NCI-H2107 (cell line): Measurements from ENCODE around the gene ME3.
"Not testable (repeated sequence)": the region's sequence is repeated elsewhere in the genome, so short reads cannot be mapped to it uniquely, and the experiment has no call there.

ENCODE experiments used
- DNase-seq: peaks from one replicate; lab custom pipeline; 2025; lab: John Stamatoyannopoulos, UW

Gene ME3

DNA sequence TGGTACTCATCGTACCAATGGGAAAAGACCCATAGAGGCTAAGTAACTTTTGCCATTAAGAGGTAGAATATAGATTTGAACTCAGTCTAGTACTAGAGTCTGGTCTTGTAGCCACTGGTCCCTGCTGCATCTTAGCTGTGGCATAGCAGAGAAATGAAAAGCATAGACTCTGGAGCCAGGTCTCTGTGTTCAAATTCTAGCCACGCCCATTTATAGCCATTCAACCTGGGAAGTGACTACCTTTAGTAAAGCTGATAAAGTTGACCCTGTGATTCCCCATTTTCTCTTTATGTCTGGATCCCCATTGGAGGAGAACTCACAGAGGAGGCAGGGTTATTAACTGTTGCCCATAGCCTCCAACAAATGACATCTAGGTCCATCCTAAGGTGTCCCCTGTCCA is 113.6 kb downstream of the ME3 start:
- no peak for DNase-seq

DNA sequence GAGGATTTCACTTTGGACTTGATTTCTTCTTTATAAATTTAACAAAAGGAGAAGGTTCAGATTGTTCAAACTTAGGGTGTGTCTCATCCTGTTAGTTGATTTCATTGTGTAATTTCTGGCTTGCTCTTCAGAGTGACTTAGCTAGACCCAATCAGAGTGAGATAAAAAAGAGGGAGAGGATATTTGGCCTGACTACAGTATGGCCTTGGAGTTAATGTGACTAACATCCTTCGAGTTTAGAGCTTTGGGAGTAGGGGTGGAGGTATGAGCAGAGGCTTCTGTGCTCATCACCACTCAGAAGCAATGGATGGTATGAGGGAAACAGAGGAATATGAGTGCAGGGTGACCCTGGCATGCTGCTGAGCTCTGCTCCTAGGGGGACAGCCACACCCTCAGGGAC is 114.2 kb downstream of the ME3 start:
- DNase-seq: no peak

DNA sequence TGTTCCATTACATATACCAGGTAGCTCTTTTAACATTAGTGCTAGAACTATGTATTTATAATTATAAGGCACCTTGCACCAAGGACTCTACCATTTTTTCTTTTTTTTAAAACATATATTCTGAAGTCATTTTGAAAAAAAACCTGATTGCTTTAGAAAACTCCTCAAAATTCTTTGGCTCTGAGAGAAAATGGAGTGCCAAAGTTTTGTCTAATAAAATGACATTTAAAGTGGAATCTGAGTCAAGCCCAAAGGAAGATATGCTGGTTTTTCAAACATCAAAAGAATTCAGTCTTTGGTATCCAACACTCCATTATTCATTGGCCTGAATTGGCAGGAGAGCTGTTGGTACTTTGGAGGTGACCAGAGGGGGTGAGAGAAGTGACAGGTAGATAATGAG is 116.5 kb downstream of the ME3 start:
- DNase-seq: no peak

DNA sequence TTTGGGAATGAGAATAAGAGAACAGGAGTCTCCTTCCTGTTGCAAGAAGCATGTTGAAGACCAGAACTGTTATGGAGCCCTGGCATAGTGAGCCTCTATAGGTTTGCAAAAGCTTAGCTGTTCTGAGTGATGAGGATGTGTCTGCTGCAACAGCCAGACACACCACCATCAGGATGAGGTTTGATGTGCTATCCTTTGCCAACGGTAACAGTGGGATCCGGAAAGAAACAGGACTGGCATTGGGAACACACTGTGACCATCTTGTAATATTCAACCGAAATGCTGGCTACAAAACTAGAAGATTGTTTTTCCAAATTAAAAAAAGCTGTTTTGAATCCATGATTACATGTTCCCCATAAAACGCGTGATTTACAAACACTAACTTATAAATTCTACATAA is 117.0 kb downstream of the ME3 start:
- DNase-seq: no peak

DNA sequence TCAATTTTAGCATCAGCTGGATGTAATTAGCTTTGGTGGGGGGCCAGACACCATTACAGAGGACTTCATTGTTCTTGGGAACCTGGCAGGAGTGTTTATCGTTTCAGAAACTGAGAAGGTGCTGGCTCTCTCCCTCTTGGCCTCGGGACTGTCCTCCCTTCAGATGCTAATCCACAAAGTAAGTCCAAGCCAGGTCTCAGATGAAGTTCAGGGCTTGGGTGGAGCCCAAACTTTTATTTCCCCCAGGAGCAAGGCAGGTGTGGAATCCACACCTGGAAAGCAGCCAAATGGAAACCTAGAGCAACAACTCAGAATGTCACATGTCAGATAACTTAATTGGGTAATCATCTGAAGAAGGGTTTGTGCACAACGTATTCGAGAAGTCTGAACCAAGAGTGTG is 119.2 kb downstream of the ME3 start:
- no peak for DNase-seq

DNA sequence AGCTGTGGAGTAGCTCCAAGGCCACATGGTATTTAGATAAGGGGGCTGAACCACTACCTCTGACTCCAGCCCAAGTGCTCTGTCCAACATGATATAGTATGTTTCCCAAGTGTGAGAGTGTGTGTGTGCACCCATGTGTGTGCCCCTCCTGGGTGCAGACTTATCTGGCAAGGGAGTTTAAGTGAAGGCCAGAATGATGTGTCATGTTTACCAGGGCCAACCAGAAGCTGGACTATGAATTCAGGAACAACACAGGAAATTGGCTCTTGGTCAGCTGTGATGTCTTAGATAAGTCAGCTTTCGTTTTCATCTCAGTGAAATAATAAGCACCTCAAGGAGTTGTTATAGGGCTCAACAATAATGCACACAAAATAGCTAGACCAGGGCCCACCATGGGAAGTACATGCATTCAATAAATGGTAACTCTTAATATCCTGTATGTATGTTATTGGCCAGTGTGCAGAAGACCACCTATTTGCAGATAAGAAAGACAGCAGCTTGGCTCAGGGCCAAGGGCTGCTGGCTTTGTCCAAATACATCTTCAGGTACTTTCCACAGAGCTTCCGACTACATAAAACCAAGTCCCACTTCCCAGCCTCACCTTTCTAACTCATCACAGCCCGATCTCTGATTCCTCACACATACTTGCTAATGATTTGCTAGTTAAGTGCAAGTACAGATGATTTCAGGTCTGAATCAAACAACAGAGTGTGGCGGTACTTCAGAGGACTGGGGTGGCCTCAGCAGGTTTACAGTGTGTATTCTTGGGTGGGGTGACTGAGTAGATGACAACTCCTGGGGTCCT is 120.9 kb downstream of the ME3 start:
- DNase-seq: no peak

DNA sequence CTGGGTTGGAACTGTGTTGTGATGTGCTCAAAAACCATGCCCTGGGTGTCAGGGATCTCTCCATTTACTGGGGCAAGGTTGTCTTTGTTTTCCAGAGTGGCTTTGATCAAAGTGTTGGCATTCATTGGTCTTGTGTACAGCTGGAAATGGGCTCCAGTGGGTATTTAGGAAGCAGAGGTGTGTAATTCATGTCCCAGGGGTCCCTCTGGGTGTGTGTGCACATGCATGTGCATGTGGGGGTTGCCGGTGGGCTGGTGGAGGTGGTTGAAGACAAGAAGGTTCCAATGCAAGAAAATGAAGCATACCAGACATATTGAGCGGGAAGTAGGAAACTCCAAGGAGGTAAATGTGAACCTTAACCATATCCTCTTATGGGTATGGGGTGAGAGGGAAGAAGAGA is 121.7 kb downstream of the ME3 start:
- DNase-seq: no peak

DNA sequence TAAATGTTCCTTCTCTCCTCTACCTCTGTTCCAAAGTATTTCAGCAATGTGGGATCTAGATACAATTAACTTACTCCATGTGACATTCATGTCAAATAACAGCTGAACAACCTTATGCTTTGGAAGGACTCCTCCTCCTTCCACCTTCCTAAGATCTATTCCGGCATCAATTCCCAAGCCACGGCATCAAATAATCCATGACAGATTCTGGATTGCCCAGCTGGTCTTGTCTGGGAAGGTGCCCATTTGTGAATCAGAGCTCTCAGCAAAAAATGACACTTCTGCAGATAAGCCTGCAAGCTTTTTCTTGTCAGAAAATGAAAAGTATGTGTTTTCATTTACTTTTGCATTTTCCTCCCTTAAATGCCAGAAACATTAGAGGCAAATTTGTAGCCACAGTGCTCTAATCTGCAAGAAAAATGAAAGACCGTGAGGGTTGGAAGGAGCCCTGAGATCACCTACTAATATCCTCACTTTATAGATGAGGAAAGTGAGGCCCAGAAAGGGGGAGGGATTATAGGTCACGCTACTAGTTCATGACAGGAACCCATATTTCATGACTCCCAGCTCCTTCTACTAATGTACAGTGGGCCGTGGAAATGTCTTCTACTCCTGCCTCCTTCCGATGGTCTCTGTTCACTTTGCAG is 124.0 kb downstream of the ME3 start:
- no peak for DNase-seq

DNA sequence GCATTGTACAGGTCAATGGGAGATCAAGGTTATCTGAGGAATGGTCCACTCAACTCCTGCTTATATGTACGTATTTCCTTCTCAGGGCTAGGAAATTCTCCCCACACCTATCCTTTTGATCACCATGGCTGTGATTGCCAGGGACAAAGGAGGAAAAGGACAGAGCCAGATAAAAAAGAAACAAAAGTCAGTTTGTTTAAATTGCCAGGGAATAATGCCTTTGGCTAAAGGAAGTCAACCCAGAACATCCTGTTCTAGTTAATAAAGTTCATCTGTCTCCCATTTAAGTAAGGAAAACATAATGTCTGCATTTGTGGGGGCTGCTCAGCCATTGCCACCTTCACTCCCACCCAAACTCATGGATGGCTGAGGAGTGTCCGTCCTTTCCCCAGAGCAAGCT is 124.7 kb downstream of the ME3 start:
- no peak for DNase-seq

DNA sequence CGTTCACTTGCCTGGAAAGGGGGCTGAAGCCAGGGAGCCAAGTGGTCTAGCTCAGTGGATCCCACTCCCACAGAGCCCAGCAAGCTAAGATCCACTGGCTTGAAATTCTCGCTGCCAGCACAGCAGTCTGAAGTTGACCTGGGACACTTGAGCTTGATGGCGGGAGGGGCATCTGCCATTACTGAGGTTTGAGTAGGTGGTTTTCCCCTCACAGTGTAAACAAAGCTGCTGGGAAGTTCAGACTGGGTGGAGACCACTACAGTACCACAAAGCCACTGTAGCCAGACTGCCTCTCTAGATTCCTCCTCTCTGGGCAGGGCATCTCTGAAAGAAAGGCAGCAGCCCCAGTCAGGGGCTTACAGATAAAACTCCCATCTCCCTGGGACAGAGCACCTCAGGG is 131.1 kb downstream of the ME3 start:
- DNase-seq: not testable (repeated sequence)

DNA sequence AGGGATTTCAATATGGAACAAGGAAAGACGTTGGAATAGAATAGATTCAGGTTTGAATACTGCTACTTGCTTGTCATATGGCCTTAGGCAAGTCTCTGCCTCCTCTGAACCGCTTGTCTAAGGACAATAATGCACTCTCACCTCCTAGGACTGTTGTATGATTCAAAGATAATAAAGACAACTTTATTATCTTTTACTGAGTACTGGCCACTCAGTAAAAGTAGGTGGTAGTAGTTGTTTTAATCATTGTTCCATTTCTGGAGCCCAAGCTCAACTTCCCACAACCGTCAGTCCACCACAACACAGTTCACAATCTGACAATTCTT is 134.2 kb downstream of the ME3 start:
- no peak for DNase-seq

DNA sequence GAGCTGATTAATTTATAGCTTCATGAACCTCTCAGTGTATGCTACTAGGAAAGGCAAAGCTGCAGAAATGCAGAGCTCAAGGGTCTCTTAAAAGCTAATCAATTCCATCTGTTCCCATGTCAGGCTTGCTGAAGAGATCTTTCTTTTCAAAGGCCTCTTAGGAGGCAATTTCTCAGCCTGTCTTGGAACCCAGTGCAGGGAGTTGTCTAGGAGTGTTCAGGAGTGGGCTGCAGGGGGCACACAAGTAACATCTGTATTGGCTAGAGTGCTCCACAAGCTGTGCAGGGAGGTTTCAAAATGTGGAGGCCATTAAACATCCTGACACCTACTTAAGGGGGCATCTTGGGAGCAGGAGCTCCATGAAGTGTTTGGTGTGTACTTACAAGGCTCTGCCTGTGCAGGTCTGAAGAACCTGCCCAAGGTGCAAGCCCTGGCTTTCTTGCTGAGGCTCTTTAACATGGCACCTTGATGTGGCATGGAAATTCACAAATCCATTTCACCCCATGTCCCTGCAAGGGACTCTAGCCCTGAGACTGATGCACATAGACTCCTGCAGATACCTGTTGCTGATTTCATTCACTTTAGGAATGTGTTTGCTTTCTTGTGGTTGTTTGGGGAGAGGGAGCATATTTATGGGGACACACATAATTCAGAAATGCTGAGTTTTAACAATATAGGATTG is 134.7 kb downstream of the ME3 start:
- no peak for DNase-seq

DNA sequence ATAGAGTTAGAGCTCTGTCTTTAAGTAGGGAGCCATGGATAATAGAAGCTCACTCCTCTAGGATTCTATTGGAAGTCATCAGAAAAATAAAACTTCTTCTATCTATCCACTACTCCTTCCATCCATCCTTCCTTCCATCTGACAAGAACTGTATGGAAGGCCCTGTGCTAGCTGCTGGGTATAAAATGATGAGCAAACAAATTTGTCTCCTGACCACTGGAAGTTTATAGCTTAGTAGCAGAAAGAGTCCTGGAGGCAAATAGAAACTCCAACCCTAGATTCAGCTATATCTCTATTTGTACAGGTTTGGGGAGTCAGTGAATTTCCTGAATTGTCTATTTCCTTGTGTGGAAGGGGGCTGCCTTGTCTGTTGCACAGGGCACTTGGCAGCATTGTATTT is 136.6 kb downstream of the ME3 start:
- no peak for DNase-seq

DNA sequence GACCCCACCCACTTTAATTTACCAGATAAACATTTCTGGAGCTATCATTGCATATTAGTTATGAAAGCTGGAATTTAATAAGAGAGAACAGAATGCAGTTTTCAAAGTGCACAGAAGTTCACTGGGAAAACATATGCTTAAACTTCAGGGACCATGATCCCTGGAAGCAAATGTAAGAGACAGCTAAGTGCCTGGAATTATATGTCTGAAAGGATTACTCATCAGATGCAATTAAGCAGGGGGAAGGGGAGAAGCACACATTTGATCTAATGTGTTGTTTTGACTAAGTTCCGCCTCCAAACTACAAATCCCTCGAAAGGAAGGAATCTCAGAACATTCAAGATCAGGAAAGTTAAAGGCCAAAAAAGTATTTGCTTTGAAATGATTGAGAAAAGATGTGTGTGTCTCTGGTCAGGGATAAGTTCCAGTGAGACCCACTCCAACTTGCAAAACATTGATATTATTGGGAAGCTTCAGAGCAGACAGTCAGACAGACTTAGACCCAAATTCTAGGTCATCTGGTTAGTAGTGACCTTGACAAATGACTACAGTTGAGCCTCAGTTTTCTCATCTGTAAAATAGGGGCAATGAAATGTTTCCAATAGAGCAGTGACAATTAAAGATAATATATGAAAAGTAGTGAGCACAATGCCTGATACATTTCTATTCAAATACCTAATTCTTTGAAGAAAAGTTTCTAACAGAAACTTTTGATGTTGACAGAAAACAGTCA is 147.6 kb downstream of the ME3 start:
- no peak for DNase-seq

DNA sequence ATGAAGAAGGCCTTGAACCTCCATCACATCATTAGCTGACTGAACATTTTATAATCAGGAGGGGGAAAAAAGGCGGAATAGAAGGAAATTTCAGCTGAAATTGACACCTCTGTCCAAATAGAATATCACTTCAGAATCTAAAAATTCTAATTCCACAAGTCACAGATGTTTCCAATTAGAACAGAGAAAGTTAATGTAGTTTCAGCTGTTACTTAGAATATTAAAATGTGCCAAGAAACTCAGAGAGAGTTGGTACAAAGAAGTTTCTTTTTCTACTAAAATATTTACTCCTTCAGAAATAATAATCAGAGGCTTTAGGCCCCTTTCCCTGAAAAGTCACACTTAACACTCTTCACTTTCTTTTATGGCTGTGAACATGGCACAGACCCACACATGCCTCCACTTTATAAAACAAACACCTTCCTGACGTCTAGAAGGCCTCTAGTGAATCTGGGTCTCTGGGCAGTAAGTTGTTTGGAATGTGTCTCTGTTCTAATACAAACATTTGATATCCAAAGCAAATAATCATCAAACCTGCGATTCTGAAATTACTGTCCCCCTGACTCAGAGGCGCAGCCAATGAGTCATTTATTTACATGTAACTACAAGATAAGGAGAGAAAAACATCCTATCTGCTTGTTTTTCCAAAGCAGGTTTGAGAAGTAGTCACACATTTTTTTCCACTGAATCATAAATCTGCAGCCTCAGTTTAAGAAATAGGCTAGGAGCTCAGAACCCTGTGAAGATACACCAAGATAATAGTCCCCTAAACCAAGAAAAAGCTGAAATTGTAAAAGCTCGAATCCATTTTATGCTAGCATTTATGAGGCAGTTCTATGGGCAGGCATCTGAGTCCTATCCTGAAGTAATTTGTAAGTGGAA is 148.4 kb downstream of the ME3 start:
- DNase-seq: no peak

DNA sequence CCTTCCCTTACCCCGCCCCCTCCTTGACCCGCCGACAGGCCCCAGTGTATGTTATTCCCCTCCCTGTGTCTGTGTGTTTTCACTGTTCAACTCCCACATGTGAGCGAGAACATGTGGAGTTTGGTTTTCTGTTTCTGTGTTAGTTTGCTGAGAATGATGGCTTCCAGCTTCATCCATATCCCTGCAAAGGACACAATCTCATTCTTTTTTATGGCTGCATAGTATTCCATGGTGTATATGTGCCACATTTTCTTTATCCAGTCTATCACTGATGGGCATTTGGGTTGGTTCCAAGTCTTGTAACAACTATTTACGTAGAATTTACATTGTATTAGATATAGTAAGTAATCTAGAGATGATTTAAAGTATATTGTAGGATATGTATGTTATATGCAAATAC is 149.9 kb downstream of the ME3 start:
- DNase-seq: not testable (repeated sequence)

DNA sequence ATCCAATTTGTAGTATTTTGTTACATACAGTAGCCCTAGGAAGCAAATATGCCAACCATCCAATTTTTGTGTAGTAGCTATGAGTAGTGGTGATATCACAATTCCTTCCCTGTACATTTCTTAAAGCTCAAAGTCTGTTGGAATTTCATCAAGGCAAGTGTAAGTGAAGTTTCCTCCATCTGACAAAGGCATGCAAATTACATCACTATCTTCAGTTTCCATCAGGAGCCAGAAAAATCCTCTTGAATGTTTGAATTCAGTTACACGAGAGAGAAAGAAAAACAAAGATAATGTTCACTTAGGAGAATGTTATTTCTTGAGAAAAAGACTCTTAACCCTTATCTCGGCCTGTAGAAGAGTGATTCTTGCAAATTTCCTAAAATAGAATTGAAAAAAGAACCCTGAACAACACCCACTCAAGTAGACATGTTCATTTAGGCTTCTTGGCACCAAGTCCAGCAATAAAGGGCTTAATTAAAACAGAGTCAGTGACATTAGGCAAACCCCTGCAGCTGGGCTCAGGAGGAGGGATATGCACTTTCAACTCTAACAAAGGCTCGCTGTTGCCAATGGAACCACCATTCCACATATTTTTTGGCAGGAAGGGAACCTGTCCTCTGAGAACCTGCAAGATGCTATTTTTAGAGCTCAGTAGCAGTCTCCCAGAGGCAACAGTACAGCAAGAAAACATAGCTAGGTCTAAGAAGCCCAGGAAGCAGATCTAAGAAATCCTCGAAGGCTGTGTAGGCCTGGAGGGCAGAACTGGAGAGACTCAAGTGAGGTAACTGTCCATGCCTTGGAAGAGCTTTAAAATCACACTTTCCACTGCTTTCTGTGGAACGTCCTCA is 153.1 kb downstream of the ME3 start:
- no peak for DNase-seq

DNA sequence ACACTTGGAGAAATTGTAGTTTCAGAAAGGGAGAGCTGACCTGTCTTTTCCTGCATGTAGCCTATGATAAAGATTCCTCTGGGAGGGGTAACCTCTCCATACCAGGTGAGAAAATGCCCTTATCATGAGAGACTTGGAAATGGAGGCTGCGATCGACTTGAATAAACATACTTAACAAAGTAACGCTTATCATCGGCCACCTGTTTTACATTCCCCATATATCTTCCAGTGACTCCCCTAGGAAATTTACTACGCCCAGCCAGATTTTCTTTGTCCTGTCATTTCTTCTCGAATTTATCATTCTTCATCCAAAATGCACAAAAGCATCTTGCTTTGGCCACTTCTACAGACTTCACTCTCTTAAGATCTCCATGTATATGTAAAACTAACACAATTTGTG is 154.2 kb downstream of the ME3 start:
- DNase-seq: no peak

DNA sequence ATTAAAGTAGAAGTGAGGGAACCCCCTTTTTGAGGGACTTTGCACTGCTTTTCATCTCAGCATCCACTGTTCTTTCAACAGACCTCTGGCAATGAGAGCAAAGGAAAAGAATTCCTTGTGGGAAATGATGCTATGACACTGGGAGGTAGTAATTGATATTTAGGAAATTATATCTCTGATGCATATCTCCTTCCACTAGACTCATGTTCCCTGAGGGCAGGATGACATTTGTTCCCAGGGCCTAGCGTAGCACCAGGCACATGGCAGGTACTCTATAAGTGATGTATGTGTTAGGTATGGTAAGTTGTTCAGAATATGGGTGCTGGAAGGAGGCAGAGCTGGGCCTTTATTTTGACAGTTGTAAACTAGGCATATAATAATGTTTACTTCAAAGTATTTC is 154.9 kb downstream of the ME3 start:
- DNase-seq: no peak

DNA sequence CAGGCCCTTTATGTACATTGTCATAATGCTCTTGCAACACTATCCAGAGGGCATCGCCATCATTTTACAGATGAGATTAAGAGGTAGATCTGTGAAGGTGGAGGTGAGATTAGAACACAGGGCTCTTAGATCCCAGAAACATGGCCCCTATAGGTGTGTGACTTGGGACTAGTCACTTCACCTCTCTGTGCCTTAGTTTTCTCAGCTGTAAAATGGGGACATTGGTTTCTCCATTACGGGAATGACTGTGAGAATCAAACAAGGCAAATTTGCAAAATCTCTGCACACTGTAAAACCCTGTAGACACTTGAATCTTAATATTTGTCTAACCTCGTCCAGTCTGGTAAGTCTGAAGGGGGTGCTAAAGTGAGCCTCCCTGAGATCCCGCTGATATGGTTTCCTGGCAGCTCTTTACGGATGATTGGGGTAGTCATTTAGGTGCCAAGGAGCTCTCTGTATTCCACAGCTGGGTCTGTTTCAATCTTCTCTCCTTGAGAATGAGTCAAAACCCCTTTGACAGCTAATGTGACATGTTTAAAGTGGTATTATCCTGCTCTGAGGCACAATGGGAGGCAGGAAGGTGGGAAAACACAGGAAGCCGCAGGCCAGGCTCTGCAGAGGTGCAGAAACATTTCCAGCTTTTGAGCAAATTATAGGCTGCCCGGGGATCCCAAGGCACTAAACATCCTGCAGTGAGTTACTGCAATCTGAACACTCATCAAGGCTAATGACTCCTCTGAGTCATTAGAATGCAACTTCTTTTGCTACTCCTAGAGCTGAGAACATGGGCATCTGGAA is 156.9 kb downstream of the ME3 start:
- no peak for DNase-seq
